ENCODE results near the gene CDC40.

CDC40 gene

DNA sequence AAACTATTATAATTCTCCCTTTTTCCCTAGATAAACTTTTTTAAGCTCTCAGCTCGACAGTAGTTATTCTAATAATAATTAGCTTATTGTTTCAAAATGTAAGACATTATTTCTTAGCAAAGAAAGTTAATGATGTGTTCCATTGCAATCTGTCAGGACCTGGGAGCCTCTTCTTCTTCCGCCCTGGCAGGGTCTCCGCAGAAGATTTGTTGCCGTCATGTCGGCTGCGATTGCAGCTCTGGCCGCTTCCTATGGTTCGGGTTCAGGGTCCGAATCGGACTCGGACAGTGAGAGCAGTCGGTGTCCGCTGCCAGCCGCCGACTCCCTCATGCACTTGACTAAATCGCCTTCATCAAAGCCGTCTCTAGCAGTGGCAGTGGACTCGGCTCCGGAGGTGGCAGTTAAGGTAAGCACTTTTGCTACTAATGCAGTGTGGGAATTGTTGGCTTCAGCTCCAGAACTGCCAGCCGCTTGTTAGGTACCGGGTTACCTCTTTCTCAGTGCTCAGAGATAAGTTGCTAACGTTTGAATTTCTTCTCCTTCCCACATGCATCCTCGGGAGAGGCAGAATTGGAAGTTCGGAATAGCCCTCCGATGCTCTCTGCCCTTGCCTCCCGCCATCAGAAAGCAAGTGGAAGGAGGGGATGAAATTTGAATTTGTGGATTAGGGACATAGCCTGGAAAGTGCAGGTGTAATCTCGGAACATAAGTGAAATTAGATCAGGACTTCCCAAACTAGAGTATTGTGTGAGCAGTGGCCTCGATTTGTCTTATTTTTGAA, at the start of gene CDC40:
Gene CDC40, plus strand, starts transcription at position 200 of the 781 bp plus-strand sequence. Its CDS starts 18 bp downstream, at position 218.
- peak within 1 kb of the TSS; percentile 94 for H3K4me3 ChIP-seq (ENCODE audit: low read depth, low read length)

- no peak overlapping the region for H3K4me3 ChIP-seq (ENCODE audit: low read depth, low read length)
Observed at GRCh38 chr6:110137924-110138887, 42.0 kb upstream of the CDC40 start.

- no peak overlapping the region for H3K4me3 ChIP-seq (ENCODE audit: low read depth, low read length)
Observed at GRCh38 chr6:110139052-110139451, 41.2 kb upstream of the CDC40 start.

GRCh38 chr6:110140650-110141049, 39.6 kb upstream of the CDC40 start:
- no peak overlapping the region for H3K4me3 ChIP-seq (ENCODE audit: low read depth, low read length)

DNA sequence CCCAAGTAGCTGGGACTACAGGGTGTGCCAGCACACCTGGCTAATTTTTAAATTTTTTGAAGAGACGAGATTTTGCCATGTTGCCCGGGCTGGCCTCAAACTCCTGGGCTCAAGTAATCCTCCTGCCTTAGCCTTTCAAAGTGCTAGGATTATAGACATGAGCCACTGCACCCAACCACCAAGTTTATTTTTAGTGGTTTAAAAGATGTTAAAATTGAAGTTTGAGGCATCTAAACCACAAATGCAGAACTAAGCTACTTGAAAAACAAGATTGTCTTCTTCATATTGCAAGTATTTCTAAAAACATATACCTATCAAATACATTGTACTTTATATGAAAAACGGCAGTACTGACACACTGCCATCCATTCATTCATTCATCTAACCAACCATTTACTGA, 32.4 kb upstream of the CDC40 start:
- no peak overlapping the region for H3K4me3 ChIP-seq (ENCODE audit: low read depth, low read length)

DNA sequence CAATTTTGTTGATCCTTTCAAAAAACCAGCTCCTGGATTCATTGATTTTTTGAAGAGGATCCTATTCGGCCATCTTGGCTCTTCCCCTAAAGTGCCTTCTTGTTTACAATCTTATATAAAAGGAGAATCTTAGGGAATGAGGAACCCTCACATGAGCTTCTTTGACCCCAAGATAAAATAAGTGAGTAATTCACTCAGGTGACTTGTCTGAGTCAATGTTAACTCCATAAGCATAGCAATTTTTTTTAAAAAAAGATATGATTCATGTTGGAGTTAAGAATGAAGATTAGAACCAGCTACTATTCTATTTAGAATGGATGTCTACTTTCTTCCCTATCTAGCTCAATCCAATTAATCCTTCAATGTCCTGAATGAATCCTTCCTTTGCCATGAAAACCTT, 21.7 kb upstream of the CDC40 start:
- H3K4me3 ChIP-seq (ENCODE audit: low read depth, low read length): no peak overlapping the region

DNA sequence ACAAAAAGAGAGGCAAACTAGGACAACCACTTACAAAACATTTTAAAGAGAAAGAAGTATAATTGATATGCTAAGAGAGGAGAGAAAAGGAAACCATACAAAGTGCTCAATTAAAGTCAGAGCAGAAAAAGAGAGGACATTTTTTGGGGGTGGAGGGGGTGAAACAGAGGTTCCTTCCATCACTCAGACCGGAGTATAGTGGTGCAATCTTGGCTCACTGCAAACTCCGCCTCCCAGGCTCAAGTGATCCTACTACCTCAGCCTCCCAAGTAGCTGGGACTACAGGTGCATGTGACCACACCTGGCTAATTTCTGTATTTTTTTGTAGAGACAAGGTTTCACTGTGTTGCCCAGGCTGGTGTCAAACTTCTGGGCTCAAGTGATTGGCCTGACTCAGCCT, 10.1 kb upstream of the CDC40 start:
- no peak overlapping the region for H3K4me3 ChIP-seq (ENCODE audit: low read depth, low read length)

GRCh38 chr6:110173506-110174132, 6.6 kb upstream of the CDC40 start:
- no peak overlapping the region for H3K4me3 ChIP-seq (ENCODE audit: low read depth, low read length)

- peak overlapping the region; percentile 53 for H3K4me3 ChIP-seq (ENCODE audit: low read depth, low read length)
Observed at GRCh38 chr6:110178626-110179405, 1.4 kb upstream of the CDC40 start.

DNA sequence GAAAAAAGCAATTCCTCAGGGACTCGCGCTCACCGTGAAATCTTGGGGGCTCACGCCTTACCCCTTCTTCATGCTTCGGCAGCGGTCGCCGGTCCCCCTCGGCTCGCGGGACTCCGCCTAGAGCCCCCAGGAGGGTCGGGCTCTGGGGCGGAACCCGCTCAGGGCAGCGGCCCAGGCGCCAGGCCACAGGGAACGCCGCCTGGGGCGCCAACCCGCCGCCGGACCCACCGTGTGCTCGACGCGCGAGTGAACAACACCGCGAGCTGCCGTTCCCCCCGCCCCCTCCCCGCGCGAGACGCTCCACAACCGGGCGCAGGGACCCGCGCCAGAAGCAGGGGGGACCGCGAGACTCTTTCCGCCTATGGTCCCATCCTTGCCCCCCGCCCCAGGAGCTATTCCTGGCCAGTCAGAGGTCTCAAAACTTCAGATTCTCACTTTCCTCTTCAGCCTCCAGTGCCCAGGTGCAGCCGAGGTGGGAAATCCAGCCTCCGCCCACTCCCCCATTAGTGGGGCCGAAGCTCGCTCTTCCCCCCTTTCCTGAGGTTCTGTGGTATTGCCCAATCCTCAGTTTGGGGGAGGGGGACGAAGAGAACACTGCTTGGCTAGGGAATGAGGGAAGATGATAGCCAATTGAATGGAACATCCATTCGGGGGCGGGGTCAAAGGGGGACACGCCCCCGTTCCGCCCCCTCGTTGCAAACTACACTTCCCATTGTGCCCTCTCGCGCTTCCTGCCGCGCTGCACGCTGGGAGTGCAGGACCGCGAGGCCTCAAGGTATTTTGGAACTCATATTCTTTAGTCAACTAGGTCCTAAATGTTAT, 610 bp upstream of the CDC40 start, which contains the start of gene WASF1:
Gene WASF1, minus strand, starts transcription at position 265 of the 822 bp plus-strand sequence. CDS start 52,069 bp downstream, outside the sequence.
- H3K4me3 ChIP-seq (ENCODE audit: low read depth, low read length): peak within 1 kb of the TSS; percentile 94

DNA sequence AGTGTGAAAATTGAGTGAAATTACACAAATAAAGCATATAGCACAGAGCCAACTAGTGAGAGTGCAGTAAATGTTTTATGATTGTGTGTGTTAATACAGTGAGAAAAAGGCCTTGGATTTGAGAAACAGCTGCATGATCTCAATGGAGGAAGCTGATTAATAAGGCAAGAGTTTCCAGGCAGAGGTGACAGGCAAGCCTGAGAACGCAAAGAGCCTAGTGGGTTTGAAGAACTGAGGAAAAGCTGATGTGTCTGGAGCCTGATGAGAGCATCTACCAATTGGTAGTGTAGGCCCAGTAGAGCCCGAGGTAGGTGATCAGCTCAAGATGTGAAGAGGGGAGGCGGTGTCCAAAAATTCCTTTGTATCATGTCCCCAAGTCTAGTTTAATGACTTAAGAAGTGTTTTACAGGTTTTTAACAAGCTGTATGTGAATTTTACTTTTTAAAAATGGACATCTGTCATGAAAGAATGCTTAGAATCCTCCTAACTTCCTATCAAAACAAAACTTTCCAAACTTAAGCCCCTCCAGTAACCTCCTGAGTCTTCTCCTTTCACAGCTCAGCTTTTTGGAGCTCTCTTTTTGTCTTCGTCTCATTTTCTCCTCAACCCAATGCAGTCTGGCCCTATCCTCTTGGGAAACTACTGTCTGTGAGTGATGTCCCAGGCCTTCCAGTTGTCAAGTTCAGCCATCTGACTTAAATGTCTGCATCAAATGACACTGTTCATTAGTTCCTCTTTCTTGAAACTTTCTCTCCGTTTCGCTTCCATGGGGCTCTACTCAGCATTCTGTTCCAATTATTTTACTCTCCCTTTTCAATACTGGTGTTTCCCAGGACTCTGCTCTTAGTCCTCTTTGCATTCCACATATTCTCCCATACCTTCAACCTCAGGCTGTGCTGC, 1.2 kb downstream of the CDC40 start:
- H3K4me3 ChIP-seq (ENCODE audit: low read depth, low read length): peak overlapping the region; percentile 94

- H3K4me3 ChIP-seq (ENCODE audit: low read depth, low read length): no peak overlapping the region
Observed at GRCh38 chr6:110183292-110183885, 3.2 kb downstream of the CDC40 start.

DNA sequence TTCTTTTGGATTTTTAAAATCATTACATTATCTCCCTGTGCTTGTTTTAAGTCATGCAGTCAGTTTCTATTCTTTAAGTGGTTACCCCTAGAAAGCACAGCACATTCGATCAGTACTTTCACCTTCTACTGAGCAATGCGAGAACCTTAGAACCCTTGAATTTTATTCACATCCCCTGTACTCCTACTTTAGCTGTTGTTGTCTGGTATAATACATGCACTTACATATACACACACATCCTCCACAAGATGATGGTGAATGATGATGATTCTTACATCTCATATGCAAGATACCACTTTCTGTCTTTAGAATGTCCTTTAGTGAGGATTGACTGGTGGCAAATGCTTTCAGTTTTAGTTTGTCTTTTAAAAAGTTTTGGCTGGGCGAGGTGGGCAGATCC, 5.7 kb downstream of the CDC40 start:
- no peak overlapping the region for H3K4me3 ChIP-seq (ENCODE audit: low read depth, low read length)

DNA sequence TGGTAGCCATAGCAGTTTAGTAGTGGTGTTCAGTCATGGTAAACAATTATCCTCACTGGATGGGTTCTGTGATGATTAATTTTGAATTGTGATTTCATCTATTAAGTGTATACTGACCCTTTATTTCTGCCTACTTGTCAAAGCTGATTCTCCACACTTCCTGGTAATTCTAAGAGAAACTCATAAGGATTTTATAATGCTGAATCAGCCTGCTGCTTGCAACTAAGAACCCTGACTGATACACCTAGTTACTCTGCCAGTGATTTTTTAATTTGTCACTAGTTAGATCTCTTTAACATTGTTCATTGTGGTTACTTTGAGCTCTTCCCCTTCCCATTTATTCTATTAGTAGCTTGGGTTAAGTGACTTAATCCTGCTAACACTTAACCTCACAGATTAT, 8.6 kb downstream of the CDC40 start:
- no peak overlapping the region for H3K4me3 ChIP-seq (ENCODE audit: low read depth, low read length)

- no peak overlapping the region for H3K4me3 ChIP-seq (ENCODE audit: low read depth, low read length)
Observed at GRCh38 chr6:110190726-110191125, 10.5 kb downstream of the CDC40 start.

DNA sequence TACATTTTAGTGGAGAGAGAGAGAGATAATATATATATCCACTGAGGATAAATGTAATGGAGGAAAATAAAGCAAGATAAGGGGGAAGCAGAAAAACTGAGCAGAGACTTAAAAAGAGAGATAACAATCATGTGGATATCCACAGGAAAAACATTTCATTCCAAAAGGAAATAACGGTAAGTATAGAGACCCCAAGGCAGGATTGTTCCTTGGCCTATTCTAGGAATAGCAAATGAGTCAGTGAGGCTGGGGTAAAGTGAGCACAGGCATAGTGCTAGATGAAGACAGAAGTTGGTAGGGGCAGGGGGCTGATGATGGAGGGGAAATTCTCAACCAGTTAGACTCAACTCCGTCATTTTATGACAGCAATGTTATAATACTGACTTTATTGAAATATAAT, 11.2 kb downstream of the CDC40 start:
- H3K4me3 ChIP-seq (ENCODE audit: low read depth, low read length): no peak overlapping the region

DNA sequence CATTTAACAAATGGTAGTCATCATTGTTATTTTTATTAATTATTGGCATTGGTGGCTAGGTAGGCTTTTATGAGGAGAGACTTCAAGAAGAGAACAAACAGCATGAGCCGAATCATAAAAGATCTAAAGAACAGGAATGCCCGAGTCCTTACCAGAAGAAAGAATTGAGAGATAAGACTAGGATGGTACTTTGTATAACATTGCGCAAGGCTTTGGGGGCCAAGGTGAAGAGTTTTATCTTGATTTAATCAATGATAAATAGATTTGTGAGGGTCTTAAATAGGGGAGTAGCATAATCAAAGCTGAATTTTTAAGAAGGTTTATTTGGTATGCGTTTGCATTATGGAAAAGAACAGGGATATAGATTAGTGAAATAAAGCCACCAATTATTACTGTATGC, 15.4 kb downstream of the CDC40 start:
- H3K4me3 ChIP-seq (ENCODE audit: low read depth, low read length): no peak overlapping the region

- H3K4me3 ChIP-seq (ENCODE audit: low read depth, low read length): no peak overlapping the region
Observed at GRCh38 chr6:110196874-110197273, 16.6 kb downstream of the CDC40 start.

Data from iPS-11a (cell line).